B cell (primary cell): ENCODE results near the gene H3-3A. TPM values are rescaled to one million over a fixed set of nuclear protein-coding genes. Genes with fewer than 3 reads are reported as not detected.

Experiments used
- ATAC-seq: fragments of 200-7000 bp; cut with Tn5 transposase; one replicate; pipeline ENCODE4 v1.10.0; 2021; ENCODE audit warnings: low read depth, mild to moderate bottlenecking, moderate number of reproducible peaks, moderate library complexity
- CTCF ChIA-PET: fragments of 350-600 bp; sonication (Branson Sonifier 250); formaldehyde crosslinking; loops from one replicate; lab custom pipeline; 2021; ENCODE audit warnings: antibody characterized with exemption, inconsistent platforms; lab: Charles Lee
- POLR2A ChIA-PET: fragments of 350-600 bp; sonication (Branson Sonifier 250); formaldehyde crosslinking; loops from one replicate; lab custom pipeline; 2021; ENCODE audit warnings: antibody characterized with exemption; lab: Charles Lee
- DNase-seq: peaks from one replicate; pipeline ENCODE4 v3.0.0; 2013
- H2AFZ ChIP-seq: 2 replicates; pipeline ENCODE4 v1.6.1; 2012; ENCODE audit warnings: mild to moderate bottlenecking, low read depth, low read length; ENCODE audit not compliant: insufficient read depth, poor library complexity, severe bottlenecking
- H3K27ac ChIP-seq, 2 donors: 1 replicate in 1 of 2; 2 replicates in 1 of 2; pipeline ENCODE4 v1.5.1; 2012 to 2013; ENCODE audit warnings: low read length in 2 of 2, mild to moderate bottlenecking in 2 of 2, moderate library complexity in 1 of 2
- H3K27me3 ChIP-seq, 4 experiments: fragments of 200-600 bp in 1 of 4; sonication (generic) in 1 of 4; replicated peaks in 1 of 4; 1 replicate in 2 of 4; 2 replicates in 2 of 4; pipeline versions ENCODE4 v1.6.1 to v1.7.0; 2013 to 2016; ENCODE audit warnings: low read length in 3 of 4, mild to moderate bottlenecking in 2 of 4, mixed read lengths in 1 of 4, moderate library complexity in 1 of 4; ENCODE audit not compliant: insufficient read depth in 4 of 4, control insufficient read depth in 3 of 4; ENCODE audit errors: control extremely low read depth in 1 of 4
- H3K36me3 ChIP-seq, 2 experiments: replicated peaks in 1 of 2; 1 replicate in 1 of 2; 2 replicates in 1 of 2; pipeline versions ENCODE4 v1.6.1 to v1.7.1; 2013; ENCODE audit warnings: low read length in 1 of 2; ENCODE audit not compliant: insufficient read depth in 2 of 2, control insufficient read depth in 1 of 2; ENCODE audit errors: control extremely low read depth in 1 of 2, extremely low read depth in 1 of 2
- H3K4me1 ChIP-seq, 2 donors: fragments of 200-600 bp in 1 of 2; sonication (generic) in 1 of 2; 1 replicate in 1 of 2; 2 replicates in 1 of 2; pipeline versions ENCODE4 v1.5.1 to v1.6.1; 2013 to 2017; ENCODE audit warnings: low read length in 2 of 2; ENCODE audit not compliant: control insufficient read depth in 2 of 2, insufficient read depth in 2 of 2
- H3K4me2 ChIP-seq: replicated peaks from 2 replicates; pipeline ENCODE3; 2012; ENCODE audit warnings: mild to moderate bottlenecking, low read depth, low read length; ENCODE audit not compliant: poor library complexity, severe bottlenecking
- H3K4me3 ChIP-seq, 5 experiments: fragments of 200-600 bp in 1 of 5; sonication (generic) in 1 of 5; 1 replicate in 3 of 5; 2 replicates in 2 of 5; pipeline versions ENCODE4 v1.5.1 to v1.7.0; 2011 to 2016; ENCODE audit warnings: low read length in 4 of 5, mild to moderate bottlenecking in 4 of 5, low read depth in 2 of 5, control low read depth in 1 of 5, moderate library complexity in 1 of 5; ENCODE audit not compliant: insufficient read depth in 1 of 5; ENCODE audit errors: control extremely low read depth in 1 of 5, extremely low read depth in 1 of 5
- H3K79me2 ChIP-seq: fragments of 200-600 bp; sonication (generic); one replicate; pipeline ENCODE4 v1.6.0; 2016; ENCODE audit warnings: low read length; ENCODE audit not compliant: control insufficient read depth, insufficient read depth
- H3K9ac ChIP-seq: fragments of 200-600 bp; sonication (generic); 2 replicates; pipeline ENCODE4 v1.6.1; 2017; ENCODE audit warnings: mild to moderate bottlenecking, low read length, moderate library complexity
- H3K9me3 ChIP-seq, 3 donors: one replicate each; pipeline versions ENCODE4 v1.6.1 to v1.7.1; 2013; ENCODE audit warnings: low read length in 2 of 3; ENCODE audit not compliant: control insufficient read depth in 2 of 3, insufficient read depth in 1 of 3; ENCODE audit errors: control extremely low read depth in 1 of 3
- H4K20me1 ChIP-seq: 2 replicates; pipeline ENCODE4 v1.6.0; 2012; ENCODE audit warnings: mild to moderate bottlenecking, low read length; ENCODE audit not compliant: insufficient read depth, control insufficient read depth, poor library complexity, severe bottlenecking
- H3K27ac Mint-ChIP-seq: one replicate; pipeline ENCODE4 v1.8.0; 2021; ENCODE audit warnings: mixed read lengths
- H3K27me3 Mint-ChIP-seq: one replicate; pipeline ENCODE4 v1.8.0; 2021; ENCODE audit warnings: mixed read lengths
- H3K4me1 Mint-ChIP-seq: one replicate; pipeline ENCODE4 v1.8.0; 2021; ENCODE audit warnings: mixed read lengths
- H3K4me3 Mint-ChIP-seq: one replicate; pipeline ENCODE4 v1.8.0; 2021; ENCODE audit warnings: mixed read lengths
- H3K9me3 Mint-ChIP-seq: one replicate; pipeline ENCODE4 v1.8.0; 2022; ENCODE audit warnings: mixed read lengths; ENCODE audit not compliant: insufficient read depth
- EZH2 ChIP-seq: IDR thresholded peaks from 2 replicates; pipeline ENCODE4 v1.6.1; 2012; ENCODE audit warnings: borderline replicate concordance, low read depth, mild to moderate bottlenecking, moderate library complexity, low read length; ENCODE audit not compliant: insufficient read depth, poor library complexity, severe bottlenecking
- WGBS: methylation state at CpG from one replicate; pipeline ENCODE4 v1.1.5; 2013; ENCODE audit warnings: missing lambda C conversion rate; ENCODE audit not compliant: insufficient coverage; 5-methylcytosine and 5-hydroxymethylcytosine counted together
- intact Hi-C: fragments of 100-400 bp; cut with micrococcal nuclease; formaldehyde crosslinking; loops from one replicate; pipeline ENCODE4 v1.10.0; 2022
- polyA plus RNA-seq: library from polyadenylated mRNA; depleted of rRNA; stranded (reverse); fragments of >200 nt; gene quantifications from 2 replicates; pipeline ENCODE4 v1.2.3, GENCODE V29; 2012
- total RNA-seq, 2 donors: library from RNA; stranded (reverse); fragments of 120-200 nt in 1 of 2; gene quantifications; 1 replicate in 1 of 2; 2 replicates in 1 of 2; pipeline versions ENCODE4 v1.2.3 to v1.2.4, GENCODE V29; 2013 to 2022
- TF ChIP-seq, protein P1 (sequence below): fragments of 200-600 bp; IDR thresholded peaks from one replicate; pipeline ENCODE4 v1.8.0; 2022; ENCODE audit warnings: antibody characterized with exemption, mild to moderate bottlenecking

H3-3A gene
- total and polyA plus RNA-seq, 2 donors (not counting 1 experiment from before 2014, with no cell fraction given), result 349 to 561 TPM

DNA sequence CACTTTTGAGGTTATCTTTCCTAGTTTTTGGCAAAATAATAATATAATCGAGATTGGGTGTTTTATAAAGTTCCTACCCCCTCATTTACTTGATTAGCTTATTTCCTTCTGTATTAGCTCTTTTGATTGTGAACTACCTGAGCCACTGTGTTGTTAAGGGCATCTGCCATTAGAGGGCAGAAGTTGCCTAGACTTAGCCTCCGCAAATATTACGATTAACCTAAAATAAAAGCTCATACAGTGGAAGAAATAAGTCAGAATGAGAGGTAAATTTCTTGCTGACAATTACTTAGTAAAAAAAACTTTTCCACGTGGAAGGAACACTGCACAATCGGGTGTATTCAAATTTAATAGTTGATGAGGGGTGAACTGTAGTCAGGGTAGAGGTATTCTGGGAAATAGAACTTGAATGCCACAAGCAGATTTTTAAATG is 2.3 kb downstream of the H3-3A start:
- TF ChIP-seq, protein P1, sequence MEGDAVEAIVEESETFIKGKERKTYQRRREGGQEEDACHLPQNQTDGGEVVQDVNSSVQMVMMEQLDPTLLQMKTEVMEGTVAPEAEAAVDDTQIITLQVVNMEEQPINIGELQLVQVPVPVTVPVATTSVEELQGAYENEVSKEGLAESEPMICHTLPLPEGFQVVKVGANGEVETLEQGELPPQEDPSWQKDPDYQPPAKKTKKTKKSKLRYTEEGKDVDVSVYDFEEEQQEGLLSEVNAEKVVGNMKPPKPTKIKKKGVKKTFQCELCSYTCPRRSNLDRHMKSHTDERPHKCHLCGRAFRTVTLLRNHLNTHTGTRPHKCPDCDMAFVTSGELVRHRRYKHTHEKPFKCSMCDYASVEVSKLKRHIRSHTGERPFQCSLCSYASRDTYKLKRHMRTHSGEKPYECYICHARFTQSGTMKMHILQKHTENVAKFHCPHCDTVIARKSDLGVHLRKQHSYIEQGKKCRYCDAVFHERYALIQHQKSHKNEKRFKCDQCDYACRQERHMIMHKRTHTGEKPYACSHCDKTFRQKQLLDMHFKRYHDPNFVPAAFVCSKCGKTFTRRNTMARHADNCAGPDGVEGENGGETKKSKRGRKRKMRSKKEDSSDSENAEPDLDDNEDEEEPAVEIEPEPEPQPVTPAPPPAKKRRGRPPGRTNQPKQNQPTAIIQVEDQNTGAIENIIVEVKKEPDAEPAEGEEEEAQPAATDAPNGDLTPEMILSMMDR, result peak; percentile 62
- TF ChIP-seq EZH2, result no peak
- Histone ChIP-seq H3K4me1 (peaks cover 38 to 40% of the 10 kb centered on the region in 2 donors), H3K4me2 (peak overlapping the region; percentile 81), H4K20me1 (peaks cover 66% of the 10 kb centered on the region), H3K36me3 (peaks cover 7 to 48% of the 10 kb centered on the region in 2 experiments), H3K4me3 (peak overlapping the region; percentile 37 to 100 (median 96)), H2AFZ (no peak overlapping the region), H3K79me2 (peaks cover 92% of the 10 kb centered on the region), H3K27ac (peak overlapping the region; percentile 92 to 96), H3K9ac (peak overlapping the region; percentile 87), H3K9me3 (no peaks in the 10 kb centered on the region), H3K27me3 (no peaks in the 10 kb centered on the region)
- ATAC-seq (no peak), DNase-seq (peak; percentile 74)
- CTCF ChIA-PET, result interaction anchor here (0.7 to 6.1 kb wide), 56 partner anchors 10 to 638 kb away, joined by 3 to 107 read pairs (median 5); partner anchors contain the start of genes PARP1, SDE2 and SRP9
- POLR2A ChIA-PET, result interaction anchor here (0.5 to 1.5 kb wide), 14 partner anchors 8 to 268 kb away, joined by 3 to 20 read pairs (median 7); partner anchors contain the start of gene SDE2
- WGBS, result 0% methylated on average over 2 of the region's 5 CpGs
- H3K4me1 Mint-ChIP-seq, result peaks cover 53% of the 10 kb centered on the region
- H3K27ac Mint-ChIP-seq, result peak overlapping the region; percentile 70
- H3K4me3 Mint-ChIP-seq, result peak overlapping the region; percentile 74
- intact Hi-C loops, result loop anchor here (1.0 to 10.0 kb wide), 4 partner anchors 18 to 290 kb away; partner anchors contain the start of gene SRP9
- no peaks in the 10 kb centered on the region for H3K27me3 Mint-ChIP-seq
- H3K9me3 Mint-ChIP-seq, result no peaks in the 10 kb centered on the region
